ENCODE data around the gene GNAQ. TPM values are rescaled to one million over a fixed set of nuclear protein-coding genes. Genes with fewer than 3 reads are reported as not detected.

GNAQ gene
- polyA plus RNA-seq, 5 donors = 45.4 to 67.1 (median 63.8) TPM

- DNase-seq = no peak
These were observed 213.9 kb downstream of the GNAQ start for GRCh38 chr9:77817590-77818311.

GRCh38 chr9:77816641-77817341 is 214.8 kb downstream of the GNAQ start:
- no peak for DNase-seq

- DNase-seq = no peak
These were observed 216.4 kb downstream of the GNAQ start for GRCh38 chr9:77815260-77815659.

GRCh38 chr9:77811832-77812231 is 219.8 kb downstream of the GNAQ start:
- DNase-seq = no peak

- DNase-seq = no peak
These were observed 220.9 kb downstream of the GNAQ start for GRCh38 chr9:77810637-77811119.

- no peak for DNase-seq
These were observed 221.6 kb downstream of the GNAQ start for GRCh38 chr9:77810047-77810446.

GRCh38 chr9:77809552-77809951 is 222.1 kb downstream of the GNAQ start:
- no peak for DNase-seq

GRCh38 chr9:77808751-77809081 is 222.9 kb downstream of the GNAQ start:
- DNase-seq = no peak

GRCh38 chr9:77807846-77808750 is 223.5 kb downstream of the GNAQ start:
- no peak for DNase-seq

GRCh38 chr9:77807281-77807683 is 224.3 kb downstream of the GNAQ start:
- no peak for DNase-seq

GRCh38 chr9:77806741-77807140 is 224.9 kb downstream of the GNAQ start:
- DNase-seq = no peak

- DNase-seq = no peak
These were observed 225.8 kb downstream of the GNAQ start for GRCh38 chr9:77805810-77806209.

GRCh38 chr9:77803423-77803822 is 228.2 kb downstream of the GNAQ start:
- no peak for DNase-seq

- no peak for DNase-seq
These were observed 228.9 kb downstream of the GNAQ start for GRCh38 chr9:77802515-77803293.

- DNase-seq = no peak
These were observed 229.5 kb downstream of the GNAQ start for GRCh38 chr9:77802064-77802463.

GRCh38 chr9:77800924-77801551 is 230.6 kb downstream of the GNAQ start:
- DNase-seq = no peak

GRCh38 chr9:77798140-77798539 is 233.5 kb downstream of the GNAQ start:
- no peak for DNase-seq

- no peak for DNase-seq
These were observed 236.6 kb downstream of the GNAQ start for GRCh38 chr9:77794985-77795384.

- no peak for DNase-seq
These were observed 237.8 kb downstream of the GNAQ start for GRCh38 chr9:77793849-77794248.

GRCh38 chr9:77789891-77790290 is 241.7 kb downstream of the GNAQ start:
- DNase-seq = no peak

GRCh38 chr9:77785341-77785740 is 246.3 kb downstream of the GNAQ start:
- no peak for DNase-seq

All from right lung (tissue), 5 donors.